MCF 10A (cell line): Measurements from ENCODE around the gene PFKFB4. TPM values are rescaled to one million over a fixed set of nuclear protein-coding genes. Genes with fewer than 3 reads are reported as not detected.

Experiments
- BruUV-seq: library from RNA; stranded (reverse); fragments of 400-500 nt; replicated peaks from 2 replicates; lab custom pipeline; 2021; lab: Mats Ljungman, UMichigan
- CTCF ChIA-PET: fragments of 300-600 bp; sonication (Branson Sonifier 250); formaldehyde crosslinking; extraction: SDS; loops from one replicate; lab custom pipeline; 2021; ENCODE audit warnings: antibody characterized with exemption, inconsistent platforms; lab: Yijun Ruan, JAX
- POLR2A ChIA-PET: fragments of 300-600, 350-650 bp; sonication (Branson Sonifier 250); formaldehyde crosslinking; extraction: SDS; loops from one replicate; lab custom pipeline; 2020; ENCODE audit warnings: antibody characterized with exemption, inconsistent platforms; lab: Yijun Ruan, JAX
- DNase-seq: peaks from one replicate; pipeline ENCODE4 v3.0.0-alpha.2; 2018; ENCODE audit not compliant: unreplicated experiment
- H3K27ac Mint-ChIP-seq: one replicate; pipeline ENCODE4 v1.8.0; 2022; ENCODE audit warnings: mild to moderate bottlenecking, low read depth, mixed read lengths; ENCODE audit not compliant: unreplicated experiment
- H3K27me3 Mint-ChIP-seq: one replicate; pipeline ENCODE4 v1.8.0; 2022; ENCODE audit warnings: mixed read lengths; ENCODE audit not compliant: insufficient read depth, unreplicated experiment
- H3K36me3 Mint-ChIP-seq: one replicate; pipeline ENCODE4 v1.8.0; 2022; ENCODE audit warnings: mild to moderate bottlenecking, moderate library complexity, mixed read lengths; ENCODE audit not compliant: insufficient read depth, unreplicated experiment
- H3K4me1 Mint-ChIP-seq: one replicate; pipeline ENCODE4 v1.8.0; 2022; ENCODE audit warnings: mixed read lengths; ENCODE audit not compliant: insufficient read depth, unreplicated experiment
- H3K4me3 Mint-ChIP-seq: one replicate; pipeline ENCODE4 v1.8.0; 2022; ENCODE audit warnings: mild to moderate bottlenecking, moderate library complexity, mixed read lengths; ENCODE audit not compliant: unreplicated experiment
- H3K9me3 Mint-ChIP-seq: one replicate; pipeline ENCODE4 v1.8.0; 2022; ENCODE audit warnings: mixed read lengths; ENCODE audit not compliant: unreplicated experiment
- CTCF ChIP-seq: fragments of 200-600 bp; IDR thresholded peaks from one replicate; pipeline ENCODE4 v1.8.0; 2022; ENCODE audit warnings: antibody characterized with exemption, mild to moderate bottlenecking; ENCODE audit not compliant: unreplicated experiment
- intact Hi-C: fragments of 100-400 bp; cut with micrococcal nuclease; formaldehyde crosslinking; loops from 2 replicates; pipeline ENCODE4 v1.14.1; 2022
- total RNA-seq: library from RNA; stranded (reverse); gene quantifications from 2 replicates; pipeline ENCODE4 v1.2.3, GENCODE V29; 2022

PFKFB4 gene
- total RNA-seq, 1 experiment from 2014 or later, result 4.6 TPM

DNA sequence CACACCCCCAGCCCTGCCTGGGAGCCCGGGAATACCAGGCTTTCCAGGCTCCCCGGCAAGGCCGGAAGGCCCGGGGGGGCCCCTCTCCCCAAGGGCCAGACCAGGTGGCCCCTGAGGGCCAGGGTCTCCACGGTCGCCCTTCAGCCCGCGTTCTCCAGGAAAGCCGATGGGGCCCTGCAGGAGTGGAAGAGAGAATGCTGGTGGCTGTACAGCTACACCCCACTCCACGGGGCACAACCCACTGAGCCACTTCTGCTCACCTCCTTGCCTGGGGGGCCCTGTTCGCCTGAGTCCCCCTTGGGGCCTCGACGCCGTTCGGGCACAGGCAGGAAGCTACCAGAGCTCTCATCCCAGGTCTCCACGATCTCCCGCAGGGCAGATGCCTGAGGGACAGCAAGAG is 18.8 kb upstream of the PFKFB4 start:
- no peak overlapping the region for H3K4me3 Mint-ChIP-seq
- BruUV-seq, result no TSS peak
- no peaks in the 10 kb centered on the region for H3K9me3 Mint-ChIP-seq
- CTCF ChIA-PET, result interaction anchor here (0.6 kb wide), 1 partner anchor 15 kb away, joined by 3 read pairs; no protein-coding TSS in a partner anchor
- TF ChIP-seq CTCF, result no peak
- peaks cover 28% of the 10 kb centered on the region for H3K36me3 Mint-ChIP-seq
- intact Hi-C loops, result no loop called here
- DNase-seq, result no peak
- POLR2A ChIA-PET, result no interaction called here
- H3K27ac Mint-ChIP-seq, result no peak overlapping the region
- no peaks in the 10 kb centered on the region for H3K4me1 Mint-ChIP-seq
- H3K27me3 Mint-ChIP-seq, result no peaks in the 10 kb centered on the region

DNA sequence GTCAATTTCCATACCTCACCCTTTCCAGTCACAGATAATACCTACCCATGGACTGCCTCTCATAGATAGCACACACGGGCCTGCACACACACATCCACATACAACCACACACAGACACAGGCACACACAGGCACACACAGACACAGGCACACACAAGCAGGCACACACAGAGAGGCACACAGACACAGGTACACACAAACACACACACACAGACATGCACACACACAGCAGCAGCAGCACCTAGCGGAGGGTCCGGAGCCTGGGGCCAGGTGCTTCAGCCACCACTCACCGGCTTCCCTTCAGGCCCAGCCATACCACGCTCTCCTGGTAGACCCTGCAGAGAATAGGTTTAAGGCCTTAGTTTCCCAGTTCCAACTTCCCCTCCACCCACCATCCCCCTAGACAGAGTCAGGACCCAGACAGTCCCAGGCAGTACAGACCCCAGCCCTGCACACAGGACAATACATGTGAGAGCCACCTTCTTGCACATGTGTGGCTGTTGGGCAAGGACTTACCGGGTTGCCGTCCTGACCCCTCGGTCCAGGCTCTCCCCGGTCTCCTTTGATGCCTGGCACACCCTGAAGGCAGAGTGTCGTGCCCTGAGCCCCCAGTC is 17.5 kb upstream of the PFKFB4 start:
- Mint-ChIP-seq H3K36me3 (peaks cover 38% of the 10 kb centered on the region), H3K9me3 (no peaks in the 10 kb centered on the region), H3K27ac (no peak overlapping the region), H3K4me1 (no peaks in the 10 kb centered on the region), H3K4me3 (no peak overlapping the region), H3K27me3 (no peaks in the 10 kb centered on the region)
- TF ChIP-seq CTCF, result no peak
- ChIA-PET CTCF (no interaction called here), POLR2A (interaction anchor here (0.6 kb wide), 1 partner anchor 15 kb away, joined by 3 read pairs; no protein-coding TSS in a partner anchor)
- no TSS peak for BruUV-seq
- DNase-seq, result no peak
- intact Hi-C loops, result no loop called here

DNA sequence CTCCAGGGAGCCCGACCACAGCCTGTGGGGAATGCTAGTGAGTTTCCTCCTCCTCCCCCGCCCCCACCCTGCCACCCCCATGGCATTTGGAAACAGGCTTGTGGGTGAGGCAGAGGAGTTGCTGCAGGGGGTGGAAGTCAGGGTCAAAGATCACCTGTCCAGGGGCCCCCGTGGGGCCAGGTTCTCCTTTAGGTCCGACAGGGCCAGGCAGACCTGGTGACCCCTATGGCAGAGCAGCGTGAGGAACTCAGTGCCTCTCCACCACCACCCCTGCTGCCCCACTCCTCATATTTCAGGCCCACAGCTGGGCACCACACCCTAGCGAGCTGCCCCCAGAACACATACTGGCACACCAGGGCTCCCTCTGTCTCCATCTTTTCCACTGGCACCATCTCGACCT is 15.9 kb upstream of the PFKFB4 start:
- ChIA-PET POLR2A (no interaction called here), CTCF (interaction anchor here (0.9 to 1.0 kb wide), 3 partner anchors 13 to 40 kb away, joined by 3 to 5 read pairs (median 4); no protein-coding TSS in a partner anchor)
- no TSS peak for BruUV-seq
- no peak for TF ChIP-seq CTCF
- Mint-ChIP-seq H3K4me1 (no peaks in the 10 kb centered on the region), H3K36me3 (peaks cover 30% of the 10 kb centered on the region), H3K9me3 (no peaks in the 10 kb centered on the region), H3K27me3 (no peaks in the 10 kb centered on the region), H3K4me3 (no peak overlapping the region), H3K27ac (no peak overlapping the region)
- intact Hi-C loops, result no loop called here
- DNase-seq, result no peak

DNA sequence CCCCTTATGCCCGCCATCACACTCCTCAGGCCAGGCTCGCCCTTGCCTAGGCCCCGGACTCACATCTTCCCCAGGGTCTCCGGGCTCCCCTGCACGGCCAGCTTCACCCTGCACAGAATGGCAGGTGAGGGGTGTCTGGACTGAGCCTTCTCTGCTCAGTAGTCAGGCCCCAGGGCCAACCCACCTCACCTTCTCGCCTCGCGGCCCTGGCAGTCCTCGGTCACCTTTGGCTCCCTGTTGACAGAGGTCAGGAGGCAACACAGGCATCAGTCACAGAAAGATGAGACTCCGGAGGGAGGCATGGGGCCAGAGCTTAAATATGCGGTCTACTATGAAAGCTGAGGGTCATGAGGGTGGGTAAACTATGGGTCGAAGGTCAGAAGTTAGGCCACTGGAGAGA is 15.3 kb upstream of the PFKFB4 start:
- Mint-ChIP-seq H3K27me3 (no peaks in the 10 kb centered on the region), H3K27ac (no peak overlapping the region), H3K9me3 (no peaks in the 10 kb centered on the region), H3K36me3 (peaks cover 29% of the 10 kb centered on the region), H3K4me3 (no peak overlapping the region), H3K4me1 (peaks cover 5% of the 10 kb centered on the region)
- intact Hi-C loops, result no loop called here
- no peak for DNase-seq
- TF ChIP-seq CTCF, result no peak
- POLR2A ChIA-PET, result no interaction called here
- CTCF ChIA-PET, result no interaction called here
- BruUV-seq, result no TSS peak
